Left lung (tissue), 10 donors: ENCODE results near the gene KMT5B. TPM values are rescaled to one million over a fixed set of nuclear protein-coding genes. Genes with fewer than 3 reads are reported as not detected.

Source experiments
- ATAC-seq: fragments of 200-7000 bp; cut with Tn5 transposase; one replicate; pipeline ENCODE4 v1.9.1; 2020; ENCODE audit warnings: moderate library complexity
- DNase-seq, 4 donors: peaks; one replicate each; pipeline ENCODE4 v3.0.0-alpha.2; 2013 to 2020
- H3K27ac ChIP-seq, 2 donors: fragments of 200-600 bp; sonication (generic) in 1 of 2; one replicate each; pipeline versions ENCODE4 v1.5.0 to v1.8.0; 2020 to 2021
- H3K27me3 ChIP-seq, 2 donors: fragments of 200-600 bp; sonication (generic) in 1 of 2; one replicate each; pipeline versions ENCODE4 v1.5.0 to v1.8.0; 2020 to 2021
- H3K36me3 ChIP-seq, 2 donors: fragments of 200-600 bp; sonication (generic) in 1 of 2; one replicate each; pipeline versions ENCODE4 v1.5.0 to v1.8.0; 2020 to 2021
- H3K4me1 ChIP-seq, 2 donors: fragments of 200-600 bp; one replicate each; pipeline ENCODE4 v1.8.0; 2021
- H3K4me3 ChIP-seq, 2 donors: fragments of 200-600 bp; sonication (generic) in 1 of 2; one replicate each; pipeline versions ENCODE4 v1.5.0 to v1.8.0; 2020 to 2021; ENCODE audit warnings: mild to moderate bottlenecking in 1 of 2
- H3K9me3 ChIP-seq, 2 donors: fragments of 200-600 bp; sonication (generic) in 1 of 2; one replicate each; pipeline versions ENCODE4 v1.5.0 to v1.8.0; 2020 to 2021
- CTCF ChIP-seq, 2 donors: fragments of 200-600 bp; sonication (generic) in 1 of 2; IDR thresholded peaks; one replicate each; pipeline versions ENCODE4 v1.5.0 to v1.8.0; 2021; ENCODE audit warnings: antibody characterized with exemption in 2 of 2
- intact Hi-C, 2 donors: fragments of 100-400 bp; cut with DNase I; formaldehyde crosslinking; loops; one replicate each; pipeline versions ENCODE4 v1.11.2 to v1.14.2; 2022
- polyA plus RNA-seq, 6 donors: library from polyadenylated mRNA; unstranded; fragments of 120-200 nt; gene quantifications; one replicate each; pipeline ENCODE4 v1.2.1, GENCODE V29; 2013; ENCODE audit not compliant: insufficient read length in 6 of 6
- total RNA-seq, 2 donors: library from RNA; stranded (reverse); fragmentation: NEBNext Ultra II Directional; extraction: Animal tissue kit (Norgen Biotek cat#: 25700); gene quantifications; one replicate each; pipeline ENCODE4 v1.2.1, GENCODE V29; 2021
- donor health status: DM: no; HTN: yes; CAD: no.
- donor health status: DM: no; HTN: no; CAD: no.

The KMT5B gene
- total and polyA plus RNA-seq, 8 donors: 36.0 to 91.7 (median 86.4) TPM

- Histone ChIP-seq H3K4me1 (no peaks in the 10 kb centered on the region), H3K27me3 (no peaks in the 10 kb centered on the region), H3K36me3 (no peaks in the 10 kb centered on the region), H3K9me3 (no peaks in the 10 kb centered on the region), H3K27ac (no peak overlapping the region), H3K4me3 (no peak overlapping the region)
- no peak for TF ChIP-seq CTCF (IDR thresholded peaks at IDR 0.05)
- DNase-seq: no peak
- ATAC-seq: no peak
- intact Hi-C loops: no loop called here
Observed at GRCh38 chr11:68223275-68223674, 10.2 kb upstream of the KMT5B start.

- Histone ChIP-seq H3K27me3 (no peaks in the 10 kb centered on the region), H3K4me3 (no peak overlapping the region), H3K27ac (no peak overlapping the region), H3K4me1 (no peaks in the 10 kb centered on the region), H3K9me3 (no peaks in the 10 kb centered on the region), H3K36me3 (no peaks in the 10 kb centered on the region)
- intact Hi-C loops: no loop called here
- ATAC-seq (no peak), DNase-seq (peak in 1 of 4 donors; percentile 40)
- no peak for TF ChIP-seq CTCF (IDR thresholded peaks at IDR 0.05)
Observed at GRCh38 chr11:68221406-68221805, 8.3 kb upstream of the KMT5B start.

- peaks cover 5 to 17% of the 10 kb centered on the region in 2 donors for H3K4me1 ChIP-seq
- H3K27ac ChIP-seq: no peak overlapping the region
- DNase-seq (peak in 1 of 4 donors; percentile 76), ATAC-seq (peak; percentile 3)
- intact Hi-C loops: no loop called here
- H3K27me3 ChIP-seq: peaks cover 0 to 6% of the 10 kb centered on the region in 2 donors
- no peaks in the 10 kb centered on the region for H3K9me3 ChIP-seq
- no peaks in the 10 kb centered on the region for H3K36me3 ChIP-seq
- no peak for TF ChIP-seq CTCF (IDR thresholded peaks at IDR 0.05)
- H3K4me3 ChIP-seq: no peak overlapping the region
Observed at GRCh38 chr11:68216171-68216938, 3.3 kb upstream of the KMT5B start.

GRCh38 chr11:68215524-68216170 is 2.6 kb upstream of the KMT5B start:
- peaks cover 0 to 6% of the 10 kb centered on the region in 2 donors for H3K27me3 ChIP-seq
- H3K36me3 ChIP-seq: no peaks in the 10 kb centered on the region
- peaks cover 10 to 24% of the 10 kb centered on the region in 2 donors for H3K4me1 ChIP-seq
- no peaks in the 10 kb centered on the region for H3K9me3 ChIP-seq
- DNase-seq: no peak
- H3K4me3 ChIP-seq: no peak overlapping the region
- no peak for ATAC-seq
- H3K27ac ChIP-seq: no peak overlapping the region
- intact Hi-C loops: no loop called here
- no peak for TF ChIP-seq CTCF (IDR thresholded peaks at IDR 0.05)

GRCh38 chr11:68215087-68215445 is 2.0 kb upstream of the KMT5B start:
- ATAC-seq: no peak
- Histone ChIP-seq H3K27me3 (peaks cover 0 to 6% of the 10 kb centered on the region in 2 donors), H3K4me1 (peaks cover 10 to 30% of the 10 kb centered on the region in 2 donors), H3K4me3 (no peak overlapping the region), H3K36me3 (no peaks in the 10 kb centered on the region), H3K9me3 (no peaks in the 10 kb centered on the region), H3K27ac (no peak overlapping the region)
- no peak for TF ChIP-seq CTCF (IDR thresholded peaks at IDR 0.05)
- no peak for DNase-seq
- intact Hi-C loops: no loop called here
